Measurements from ENCODE around the gene ODAD3.

Gene ODAD3

DNA sequence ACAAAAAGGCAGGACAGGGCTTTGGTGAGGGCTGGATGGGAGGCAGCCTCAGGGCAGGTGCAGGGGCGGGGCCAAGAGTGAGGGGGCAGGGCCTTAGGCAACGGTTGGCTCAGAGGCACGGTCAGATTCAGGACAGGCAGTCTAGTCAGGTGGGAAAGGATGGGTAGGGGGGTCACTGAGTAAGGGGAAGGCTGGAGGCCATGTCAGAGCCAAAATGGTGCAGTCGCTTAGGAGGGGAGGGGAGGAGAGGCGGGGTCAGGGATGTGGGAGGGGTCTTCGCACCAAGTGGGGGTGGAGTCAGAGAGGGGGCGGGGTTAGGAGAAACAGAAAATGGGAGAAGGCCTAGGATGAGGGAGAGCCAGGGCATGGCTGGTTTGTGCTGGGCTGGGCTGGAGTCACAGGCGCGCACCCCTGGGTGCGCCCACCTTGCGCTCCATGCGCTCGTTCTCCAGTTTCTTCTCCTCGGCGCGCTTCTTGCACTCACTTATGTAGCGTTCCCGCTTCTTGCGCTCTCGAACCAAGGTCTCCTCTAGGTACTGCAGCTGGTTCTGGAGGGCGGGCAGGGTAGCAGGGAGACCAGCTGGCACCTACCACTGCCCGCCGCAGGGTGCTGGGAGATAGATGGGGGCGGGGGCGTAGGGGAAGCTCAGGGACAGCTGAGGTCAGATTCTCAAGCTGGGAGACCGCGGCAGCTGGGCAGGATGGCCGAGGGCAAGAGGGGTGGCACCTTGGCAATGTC, 9.0 kb downstream of the ODAD3 start:
- no peak for TF ChIP-seq TAF1 (IDR thresholded peaks at IDR 0.05; ENCODE audit: borderline replicate concordance, insufficient read depth, low read length)
- TF ChIP-seq FOXP2 (optimal IDR thresholded peaks at IDR 0.05; ENCODE audit: borderline replicate concordance, extremely low read depth, extremely low read length, insufficient read depth) = no peak
- no peak for TF ChIP-seq REST (IDR thresholded peaks at IDR 0.05; ENCODE audit: insufficient read depth in 1 of 2, low read depth in 2 of 2, low read length in 2 of 2)
- TF ChIP-seq POLR2AphosphoS5 (IDR thresholded peaks at IDR 0.05; ENCODE audit: low read depth, low read length) = no peak
- TF ChIP-seq SIN3A (IDR thresholded peaks at IDR 0.05; ENCODE audit: borderline replicate concordance, insufficient read depth, low read length) = no peak

DNA sequence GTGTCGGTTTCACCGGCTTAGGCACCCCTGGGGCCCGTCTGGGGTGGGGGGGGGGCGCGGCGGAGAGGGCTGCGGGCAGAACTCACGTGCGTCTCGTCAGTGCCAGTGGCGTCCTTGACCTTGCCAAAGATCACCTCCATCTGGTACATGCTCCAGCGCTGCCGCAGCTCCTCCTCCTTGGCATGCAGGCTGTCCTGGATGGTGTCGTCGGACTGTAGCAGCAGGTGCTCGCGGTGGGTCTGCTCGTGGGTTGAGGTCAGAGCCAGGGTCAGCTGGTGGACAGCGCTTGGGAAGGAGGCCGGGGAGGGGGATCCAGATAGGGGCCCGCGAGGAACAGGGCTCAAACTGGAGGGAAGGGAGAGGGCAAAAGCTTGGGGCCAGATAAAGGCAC, 11.1 kb downstream of the ODAD3 start:
- TF ChIP-seq SIN3A (IDR thresholded peaks at IDR 0.05; ENCODE audit: borderline replicate concordance, insufficient read depth, low read length) = no peak
- no peak for TF ChIP-seq FOXP2 (optimal IDR thresholded peaks at IDR 0.05; ENCODE audit: borderline replicate concordance, extremely low read depth, extremely low read length, insufficient read depth)
- no peak for TF ChIP-seq REST (IDR thresholded peaks at IDR 0.05; ENCODE audit: insufficient read depth in 1 of 2, low read depth in 2 of 2, low read length in 2 of 2)
- TF ChIP-seq POLR2AphosphoS5 (IDR thresholded peaks at IDR 0.05; ENCODE audit: low read depth, low read length) = no peak
- TF ChIP-seq TAF1 (IDR thresholded peaks at IDR 0.05; ENCODE audit: borderline replicate concordance, insufficient read depth, low read length) = no peak

GRCh38 chr19:11423164-11423790, 11.6 kb downstream of the ODAD3 start:
- TF ChIP-seq REST (IDR thresholded peaks at IDR 0.05; ENCODE audit: insufficient read depth in 1 of 2, low read depth in 2 of 2, low read length in 2 of 2) (no peak), TAF1 (IDR thresholded peaks at IDR 0.05; ENCODE audit: borderline replicate concordance, insufficient read depth, low read length) (no peak), SIN3A (IDR thresholded peaks at IDR 0.05; ENCODE audit: borderline replicate concordance, insufficient read depth, low read length) (no peak), FOXP2 (optimal IDR thresholded peaks at IDR 0.05; ENCODE audit: borderline replicate concordance, extremely low read depth, extremely low read length, insufficient read depth) (no peak), POLR2AphosphoS5 (IDR thresholded peaks at IDR 0.05; ENCODE audit: low read depth, low read length) (no peak)

- TF ChIP-seq FOXP2 (optimal IDR thresholded peaks at IDR 0.05; ENCODE audit: borderline replicate concordance, extremely low read depth, extremely low read length, insufficient read depth) (no peak), REST (IDR thresholded peaks at IDR 0.05; ENCODE audit: insufficient read depth in 1 of 2, low read depth in 2 of 2, low read length in 2 of 2) (no peak), SIN3A (IDR thresholded peaks at IDR 0.05; ENCODE audit: borderline replicate concordance, insufficient read depth, low read length) (no peak), POLR2AphosphoS5 (IDR thresholded peaks at IDR 0.05; ENCODE audit: low read depth, low read length) (no peak), TAF1 (IDR thresholded peaks at IDR 0.05; ENCODE audit: borderline replicate concordance, insufficient read depth, low read length) (no peak)
Observed at GRCh38 chr19:11422163-11423065, 12.5 kb downstream of the ODAD3 start.
